CD4-positive, alpha-beta T cell treated with Interleukin-15 for 1 hour (primary cell): ENCODE measurements around the gene PCGF2.

Experiments
- DNase-seq: peaks from one replicate; pipeline ENCODE4 v3.0.0-alpha.2; 2020

Gene PCGF2

DNA sequence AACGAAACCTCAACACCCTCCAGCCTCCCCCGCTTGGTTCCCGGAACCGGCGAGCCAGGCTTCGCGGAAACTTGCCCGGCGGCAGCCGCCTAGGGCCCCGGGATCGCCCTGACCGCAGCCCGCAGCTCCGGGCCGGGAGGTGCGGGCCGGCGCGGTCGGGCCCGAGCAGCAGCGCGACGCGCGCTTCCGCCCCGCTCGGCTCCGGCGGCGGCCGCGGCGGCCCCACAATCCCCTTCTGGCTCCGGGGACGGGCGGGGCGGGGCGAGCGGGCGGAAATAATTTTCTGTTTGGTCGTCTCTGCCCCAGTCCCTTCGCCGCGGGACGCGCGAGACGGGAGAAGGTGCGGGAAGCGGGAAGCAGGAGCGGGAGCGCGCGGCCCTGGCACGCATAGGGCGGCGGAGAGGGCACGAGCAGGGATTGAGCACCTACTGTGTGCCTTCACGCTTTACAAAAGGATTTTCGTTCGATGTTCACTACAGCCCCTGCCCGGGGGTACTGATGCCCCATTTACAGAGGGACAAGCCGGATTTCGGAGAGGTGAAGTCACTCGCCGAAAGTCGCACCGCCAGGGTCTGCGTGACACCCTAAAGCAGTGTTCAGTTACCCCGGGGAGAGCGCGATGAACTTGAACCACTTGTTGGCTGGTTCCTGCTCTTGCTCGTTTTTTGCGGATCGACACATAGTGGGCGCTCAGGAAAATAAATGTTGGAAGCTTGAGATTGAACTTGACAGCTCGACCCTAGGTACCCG lies 45.8 kb downstream of the PCGF2 start:
- DNase-seq = peak; percentile 83

- DNase-seq = peak; percentile 85
Observed at GRCh38 chr17:38701504-38702165, 46.5 kb downstream of the PCGF2 start.

DNA sequence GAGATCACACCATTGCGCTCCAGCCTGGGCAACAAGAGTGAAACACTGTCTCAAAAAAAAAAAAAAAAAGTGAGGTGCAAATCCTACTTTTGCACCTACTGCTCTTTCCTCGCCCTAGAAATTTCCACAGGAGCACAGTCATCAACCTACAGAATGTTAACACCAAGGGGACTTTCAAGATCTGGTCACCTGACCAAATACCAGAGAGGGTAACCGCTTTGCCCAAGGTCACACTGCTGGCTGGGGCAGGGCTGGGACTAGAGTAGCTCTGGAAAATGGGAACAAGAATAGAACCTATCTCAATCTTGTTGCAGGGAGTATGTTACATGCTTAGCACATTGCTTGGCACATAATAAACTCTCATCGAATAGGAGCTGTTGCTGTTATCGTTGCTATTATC lies 49.4 kb downstream of the PCGF2 start:
- DNase-seq = no peak

DNA sequence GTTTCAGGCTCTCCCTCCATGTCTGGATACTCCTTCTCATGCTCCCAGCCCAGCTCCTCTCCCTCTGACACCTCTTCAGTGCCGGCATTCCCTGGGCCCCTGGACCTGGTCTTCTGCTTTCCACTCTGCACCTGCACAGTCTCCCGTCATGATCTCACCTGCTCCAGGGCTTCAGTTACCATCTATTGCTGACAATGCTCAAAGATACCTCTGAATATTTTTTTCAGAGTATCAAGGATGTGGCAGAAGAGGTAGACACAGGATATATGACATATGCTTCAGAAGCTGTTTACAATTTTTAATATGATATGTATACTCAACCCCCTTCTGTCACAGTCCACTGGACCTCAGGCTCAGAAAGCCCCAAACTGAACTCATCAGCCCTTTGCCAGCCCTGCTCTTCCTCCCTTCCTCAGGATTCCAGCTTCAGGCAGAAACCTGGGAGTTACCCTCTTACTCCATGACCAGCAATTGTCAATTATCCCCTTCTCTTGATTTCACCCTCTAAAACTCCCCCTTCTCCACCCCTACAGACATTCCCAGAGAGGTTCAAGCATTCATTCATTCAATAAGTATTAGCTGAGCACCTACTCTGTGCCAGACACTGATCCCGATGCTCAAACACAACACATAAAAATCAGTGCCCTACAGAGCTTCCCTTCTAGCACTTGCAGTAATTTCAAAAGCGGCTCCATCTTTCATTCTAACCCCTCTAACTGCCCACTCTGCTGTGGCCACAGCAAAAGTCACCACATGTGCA lies 50.9 kb downstream of the PCGF2 start:
- no peak for DNase-seq

DNA sequence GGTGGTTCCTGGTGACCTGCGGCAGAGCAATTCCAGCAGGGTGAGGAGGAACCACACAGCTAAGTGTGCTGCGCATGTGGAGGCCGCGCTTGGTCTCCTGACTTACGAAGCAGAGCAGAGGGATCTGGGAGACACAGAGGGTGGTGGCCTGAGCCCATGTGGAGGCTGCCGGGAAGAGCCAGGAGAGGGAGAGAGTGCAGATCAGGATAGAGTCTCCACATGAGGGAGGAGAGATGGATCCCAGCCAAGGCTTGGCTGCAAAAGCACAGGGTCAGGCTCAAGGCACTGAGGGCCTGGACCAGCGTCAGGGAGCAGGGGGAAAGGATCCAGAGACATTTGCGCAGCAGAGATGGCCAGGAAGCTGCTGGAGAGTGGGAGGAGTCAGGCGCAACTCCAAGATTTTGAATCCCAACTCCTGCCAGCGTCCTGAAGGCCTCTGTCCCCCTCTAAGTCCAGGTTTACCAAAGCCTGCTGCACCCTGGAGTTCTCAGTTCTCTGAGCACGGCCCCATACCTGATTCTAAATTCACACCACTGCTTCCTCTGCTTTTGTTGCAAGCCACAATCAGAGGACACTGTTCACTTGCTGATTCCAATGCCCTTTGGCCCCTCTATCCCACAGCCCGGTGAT lies 54.3 kb downstream of the PCGF2 start:
- DNase-seq = no peak

DNA sequence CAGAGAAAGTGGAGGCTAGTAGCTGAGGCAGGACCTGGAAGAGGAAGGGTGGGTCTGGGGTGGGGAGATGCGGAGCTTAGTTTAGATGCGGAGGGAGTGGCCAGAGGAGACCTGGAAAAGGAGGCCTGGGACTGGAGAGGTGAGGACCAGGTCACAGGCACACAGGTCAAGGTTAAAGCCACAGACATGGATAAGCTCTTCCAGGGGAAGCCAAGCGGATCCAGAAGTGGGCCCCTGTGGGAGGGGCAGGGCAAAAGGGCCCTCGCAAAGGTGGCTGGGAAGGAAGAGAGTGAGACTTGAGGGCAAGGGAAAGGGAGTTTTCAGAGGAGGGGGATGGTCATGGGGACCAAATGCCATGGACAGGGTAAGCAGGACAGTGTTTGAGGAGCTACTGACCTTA lies 57.0 kb downstream of the PCGF2 start:
- no peak for DNase-seq

- no peak for DNase-seq
Observed at GRCh38 chr17:38690386-38690785, 57.8 kb downstream of the PCGF2 start.

- no peak for DNase-seq
Observed at GRCh38 chr17:38687286-38687685, 60.9 kb downstream of the PCGF2 start.

DNA sequence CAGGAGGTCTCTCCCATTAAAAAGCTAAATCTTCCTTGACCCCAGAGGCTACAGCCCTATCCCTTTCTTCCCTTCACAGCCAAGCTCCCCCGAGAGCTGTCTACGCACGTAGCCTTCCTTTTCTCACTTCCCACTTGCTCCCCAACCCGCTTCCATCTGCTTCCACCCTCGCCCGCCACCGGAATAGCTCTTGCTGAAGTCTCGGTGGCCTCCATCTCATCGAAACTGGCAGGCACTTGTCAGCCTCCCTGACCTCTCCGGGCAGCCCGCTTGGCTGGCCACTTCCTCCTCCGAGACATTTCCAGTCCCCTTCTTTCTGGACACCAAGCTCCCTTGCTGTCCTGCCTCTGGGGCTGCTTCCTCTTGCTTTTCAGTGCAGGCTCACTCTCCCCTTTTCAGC lies 62.6 kb downstream of the PCGF2 start:
- peak; percentile 38 for DNase-seq
